Brain microvascular endothelial cell (primary cell): ENCODE data around the gene CLSTN2.

ENCODE experiments used
- DNase-seq: peaks from one replicate; pipeline ENCODE4 v3.0.0-alpha.2; 2020
- H3K27ac ChIP-seq: fragments of 250-450 bp; sonication (Bioruptor Pico); 2 replicates; pipeline ENCODE4 v1.5.1; 2020; ENCODE audit warnings: mild to moderate bottlenecking, moderate library complexity
- H3K27me3 ChIP-seq: fragments of 250-450 bp; sonication (Bioruptor Pico); replicated peaks from 2 replicates; pipeline ENCODE4 v1.5.1; 2020; ENCODE audit warnings: mild to moderate bottlenecking
- H3K36me3 ChIP-seq: fragments of 250-450 bp; sonication (Bioruptor Pico); replicated peaks from 2 replicates; pipeline ENCODE4 v1.5.1; 2020; ENCODE audit warnings: mild to moderate bottlenecking
- H3K4me3 ChIP-seq: 2 replicates; pipeline ENCODE4 v1.5.1; 2011; ENCODE audit warnings: low read depth, mild to moderate bottlenecking, control low read depth, low read length, moderate library complexity
- in situ Hi-C: cut with HindIII; loops from 2 replicates; pipeline ENCODE4 v1.10.0; 2017; ENCODE audit warnings: low sequenced_read_pairs, low pct_ligation_motif_present
- TF ChIP-seq, protein P1 (sequence below): IDR thresholded peaks from 2 replicates; pipeline ENCODE4 v1.5.1; 2011; ENCODE audit warnings: low read depth, mild to moderate bottlenecking, moderate library complexity, low read length, control low read depth, inconsistent platforms; ENCODE audit errors: missing control alignments

CLSTN2 gene

DNA sequence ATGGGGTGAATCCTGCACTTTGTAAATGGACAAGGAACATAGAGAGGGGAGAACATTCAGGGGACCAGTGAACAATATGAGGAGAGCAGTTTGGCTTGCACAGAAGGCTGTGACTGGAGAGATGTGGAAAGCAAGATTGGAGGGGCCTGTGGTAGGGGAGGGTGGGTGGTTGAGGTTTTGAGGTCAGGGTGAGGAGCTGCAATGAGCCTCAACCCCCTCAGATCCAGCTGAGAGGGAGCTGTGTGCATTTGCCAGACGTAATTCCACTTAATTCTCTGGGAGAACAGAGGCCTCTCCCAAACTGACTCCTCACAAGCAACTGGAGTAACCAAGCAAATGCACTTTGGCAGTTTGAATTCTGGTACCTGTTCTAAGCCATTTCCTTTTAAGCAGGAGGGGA is 489.7 kb downstream of the CLSTN2 start:
- no peaks in the 10 kb centered on the region for H3K27me3 ChIP-seq
- H3K27ac ChIP-seq = no peak overlapping the region
- no peak overlapping the region for H3K4me3 ChIP-seq
- DNase-seq = no peak
- TF ChIP-seq, protein P1, sequence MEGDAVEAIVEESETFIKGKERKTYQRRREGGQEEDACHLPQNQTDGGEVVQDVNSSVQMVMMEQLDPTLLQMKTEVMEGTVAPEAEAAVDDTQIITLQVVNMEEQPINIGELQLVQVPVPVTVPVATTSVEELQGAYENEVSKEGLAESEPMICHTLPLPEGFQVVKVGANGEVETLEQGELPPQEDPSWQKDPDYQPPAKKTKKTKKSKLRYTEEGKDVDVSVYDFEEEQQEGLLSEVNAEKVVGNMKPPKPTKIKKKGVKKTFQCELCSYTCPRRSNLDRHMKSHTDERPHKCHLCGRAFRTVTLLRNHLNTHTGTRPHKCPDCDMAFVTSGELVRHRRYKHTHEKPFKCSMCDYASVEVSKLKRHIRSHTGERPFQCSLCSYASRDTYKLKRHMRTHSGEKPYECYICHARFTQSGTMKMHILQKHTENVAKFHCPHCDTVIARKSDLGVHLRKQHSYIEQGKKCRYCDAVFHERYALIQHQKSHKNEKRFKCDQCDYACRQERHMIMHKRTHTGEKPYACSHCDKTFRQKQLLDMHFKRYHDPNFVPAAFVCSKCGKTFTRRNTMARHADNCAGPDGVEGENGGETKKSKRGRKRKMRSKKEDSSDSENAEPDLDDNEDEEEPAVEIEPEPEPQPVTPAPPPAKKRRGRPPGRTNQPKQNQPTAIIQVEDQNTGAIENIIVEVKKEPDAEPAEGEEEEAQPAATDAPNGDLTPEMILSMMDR = no peak
- no peaks in the 10 kb centered on the region for H3K36me3 ChIP-seq
- in situ Hi-C loops = no loop called here

DNA sequence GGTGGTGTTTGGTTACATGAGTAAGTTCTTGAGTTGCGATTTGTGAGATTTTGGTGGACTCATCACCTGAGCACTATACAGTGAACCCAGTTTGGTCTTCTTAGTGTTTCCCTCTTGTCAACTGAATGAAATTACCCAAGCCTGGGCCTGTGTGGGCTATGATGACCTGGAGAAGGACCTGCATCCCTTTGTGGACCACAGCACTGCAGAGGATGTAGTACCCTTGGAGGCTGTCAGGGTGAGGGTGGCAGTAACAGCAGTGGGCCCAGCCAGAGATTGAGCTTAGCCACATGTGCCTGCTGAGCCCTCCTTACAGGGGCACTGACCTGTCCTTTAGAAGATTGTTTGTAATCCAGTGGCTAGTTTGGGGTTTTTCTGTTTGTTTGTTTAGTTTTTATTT is 492.8 kb downstream of the CLSTN2 start:
- in situ Hi-C loops = no loop called here
- Histone ChIP-seq H3K36me3 (no peaks in the 10 kb centered on the region), H3K4me3 (no peak overlapping the region), H3K27me3 (no peaks in the 10 kb centered on the region), H3K27ac (no peak overlapping the region)
- DNase-seq = no peak
- TF ChIP-seq, protein P1 = no peak

DNA sequence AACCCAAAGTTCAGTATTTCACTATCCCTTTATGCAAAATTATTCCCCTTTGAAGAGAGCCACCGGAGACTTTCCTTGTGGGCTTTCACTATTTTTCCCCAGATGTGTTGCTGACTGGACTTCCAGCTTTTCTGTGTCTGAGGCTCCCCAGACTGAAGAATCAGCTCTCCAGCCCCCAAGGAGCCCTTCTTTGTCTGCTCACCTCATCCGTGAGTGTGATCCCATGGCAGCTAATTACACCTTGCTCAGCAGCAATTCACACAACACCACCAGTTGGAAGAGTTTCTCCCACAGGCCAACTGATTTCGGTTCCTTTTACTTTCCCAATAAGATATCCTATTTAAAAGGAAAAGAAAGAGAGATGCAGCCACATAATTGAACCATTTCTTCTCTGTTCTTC is 493.4 kb downstream of the CLSTN2 start:
- Histone ChIP-seq H3K36me3 (no peaks in the 10 kb centered on the region), H3K27ac (no peak overlapping the region), H3K27me3 (no peaks in the 10 kb centered on the region), H3K4me3 (no peak overlapping the region)
- in situ Hi-C loops = no loop called here
- TF ChIP-seq, protein P1 = no peak
- no peak for DNase-seq

DNA sequence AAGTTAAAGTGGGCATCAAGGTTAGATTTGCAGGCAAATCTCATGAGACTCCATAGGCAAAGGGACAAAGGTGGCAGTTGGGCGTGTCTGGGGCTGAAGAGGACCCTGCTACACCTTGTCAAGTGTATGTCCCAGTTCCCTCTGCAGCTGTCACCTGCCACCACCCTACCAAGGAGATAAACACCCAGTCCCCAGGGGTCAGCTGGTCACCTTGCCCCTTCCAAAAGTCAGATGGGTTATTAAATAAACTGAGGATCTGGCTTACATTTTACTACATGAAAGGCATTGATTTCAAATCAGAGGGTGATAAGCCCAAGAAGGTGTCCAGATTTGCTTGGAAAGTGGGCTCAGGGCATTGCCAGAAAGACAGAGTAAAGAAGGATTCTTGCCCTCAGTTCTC is 494.8 kb downstream of the CLSTN2 start:
- Histone ChIP-seq H3K27ac (no peak overlapping the region), H3K36me3 (no peaks in the 10 kb centered on the region), H3K4me3 (no peak overlapping the region), H3K27me3 (no peaks in the 10 kb centered on the region)
- TF ChIP-seq, protein P1 = no peak
- no peak for DNase-seq
- in situ Hi-C loops = no loop called here

DNA sequence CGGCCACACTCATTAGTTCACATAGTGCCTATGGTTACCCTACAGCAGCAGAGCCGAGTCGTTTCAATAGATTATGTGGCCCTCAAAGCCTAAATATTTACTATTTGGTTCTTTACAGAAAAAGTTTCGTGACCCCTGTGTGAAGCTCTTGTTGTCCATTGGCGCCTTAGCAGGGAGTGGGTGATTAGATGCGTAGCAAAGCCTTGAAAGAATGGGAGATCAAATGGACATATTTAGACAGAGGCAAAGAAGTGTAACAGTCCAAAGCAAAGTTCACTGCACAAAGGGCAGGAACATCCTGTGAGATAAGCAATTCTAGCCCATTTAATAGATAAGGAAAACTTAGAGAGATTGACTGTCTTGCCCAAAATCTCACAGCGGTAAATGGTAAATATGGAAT is 495.5 kb downstream of the CLSTN2 start:
- Histone ChIP-seq H3K4me3 (no peak overlapping the region), H3K27me3 (no peaks in the 10 kb centered on the region), H3K27ac (no peak overlapping the region), H3K36me3 (no peaks in the 10 kb centered on the region)
- DNase-seq = no peak
- in situ Hi-C loops = no loop called here
- TF ChIP-seq, protein P1 = no peak

DNA sequence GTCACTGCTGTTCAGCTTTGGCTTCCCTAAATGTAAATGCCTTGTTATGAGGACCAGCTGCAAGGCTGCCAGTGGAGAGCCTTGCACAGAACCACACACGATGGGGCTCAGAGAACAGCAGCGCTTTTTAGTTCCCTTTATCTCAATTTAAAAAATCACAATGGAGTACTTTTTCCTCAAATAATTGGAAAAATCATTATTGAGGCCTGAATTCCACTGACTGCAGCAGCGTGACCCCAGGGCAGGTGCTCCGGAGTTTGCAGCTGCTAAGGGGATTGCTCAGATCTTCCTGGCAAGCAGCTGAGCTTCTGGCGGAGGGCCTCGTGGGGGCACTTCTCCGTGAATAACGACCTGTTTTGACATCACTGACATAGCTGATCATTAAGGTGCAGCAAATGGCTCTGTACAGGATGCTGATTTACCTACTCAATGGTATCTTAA is 497.3 kb downstream of the CLSTN2 start:
- Histone ChIP-seq H3K4me3 (no peak overlapping the region), H3K27me3 (no peaks in the 10 kb centered on the region), H3K36me3 (no peaks in the 10 kb centered on the region), H3K27ac (no peak overlapping the region)
- no peak for DNase-seq
- in situ Hi-C loops = no loop called here
- TF ChIP-seq, protein P1 = no peak
